Fibroblast of upper back skin (primary cell): ENCODE data around the gene SVIL.
A peak's percentile ranks its signal among the peaks of the same experiment; 100 is the strongest.

ENCODE experiments used
- DNase-seq: peaks from one replicate; pipeline ENCODE4 v3.0.0-alpha.2; 2013

Gene SVIL

GRCh38 chr10:29409241-29410054 lies 225.3 kb downstream of the SVIL start:
- peak; percentile 63 for DNase-seq

GRCh38 chr10:29408847-29409240 lies 225.9 kb downstream of the SVIL start:
- no peak for DNase-seq
